Esophagus squamous epithelium (tissue), 5 donors: ENCODE results near the gene CCDC40. TPM values are rescaled to one million over a fixed set of nuclear protein-coding genes. Genes with fewer than 3 reads are reported as not detected.

Source experiments
- DNase-seq: peaks from one replicate; lab custom pipeline; 2025; lab: John Stamatoyannopoulos, UW
- H3K27ac ChIP-seq, 4 donors: fragments of 200-600 bp; sonication (generic); one replicate each; pipeline ENCODE4 v1.5.1; 2016 to 2019; ENCODE audit warnings: mild to moderate bottlenecking in 1 of 4
- H3K27me3 ChIP-seq, 4 donors: fragments of 200-600 bp; sonication (generic); 1 replicate in 3 of 4; 2 replicates in 1 of 4; pipeline versions ENCODE4 v1.5.1 to v1.6.0; 2017 to 2021; ENCODE audit warnings: antibody characterized with exemption in 1 of 4
- H3K36me3 ChIP-seq, 3 donors: fragments of 200-600 bp; sonication (generic); one replicate each; pipeline ENCODE4 v1.5.1; 2016 to 2019
- H3K4me1 ChIP-seq, 3 donors: fragments of 200-600 bp; sonication (generic); one replicate each; pipeline ENCODE4 v1.5.1; 2017 to 2019
- H3K4me3 ChIP-seq, 4 donors: fragments of 200-600 bp; sonication (generic); 1 replicate in 3 of 4; 2 replicates in 1 of 4; pipeline ENCODE4 v1.5.1; 2016 to 2019; ENCODE audit warnings: mild to moderate bottlenecking in 2 of 4, moderate library complexity in 1 of 4
- H3K9me3 ChIP-seq, 3 donors: fragments of 200-600 bp; sonication (generic); one replicate each; pipeline ENCODE4 v1.5.1; 2016 to 2019
- POLR2A ChIP-seq, 4 donors: fragments of 450-650 bp; IDR thresholded peaks; one replicate each; pipeline ENCODE4 v1.6.1; 2017; ENCODE audit warnings: antibody characterized with exemption in 4 of 4, mild to moderate bottlenecking in 4 of 4, moderate library complexity in 3 of 4
- WGBS, 2 donors: methylation state at CpG; one replicate each; pipeline ENCODE4 v1.1.5; 2018; 5-methylcytosine and 5-hydroxymethylcytosine counted together
- intact Hi-C: fragments of 100-400 bp; cut with DNase I; formaldehyde crosslinking; loops from one replicate; pipeline ENCODE4 v1.15.0; 2022
- total RNA-seq, 4 donors: library from RNA; depleted of rRNA; stranded (reverse); fragments of >200 nt; gene quantifications; one replicate each; pipeline ENCODE4 v1.1.0, GENCODE V29; 2016
- TF ChIP-seq, protein P1 (sequence below), 6 experiments: fragments of 450-650 bp in 4 of 6; fragments of 200-600 bp in 2 of 6; sonication (generic) in 2 of 6; IDR thresholded peaks; one replicate each; pipeline ENCODE4 v1.5.1; 2016 to 2019; ENCODE audit warnings: antibody characterized with exemption in 6 of 6, mild to moderate bottlenecking in 4 of 6, moderate library complexity in 4 of 6
- donor health status: DM: yes; HTN: yes; CAD: no.

Gene CCDC40
- total RNA-seq, 4 donors from 2014 or later = 0.32 to 3.9 (median 2.1) TPM

DNA sequence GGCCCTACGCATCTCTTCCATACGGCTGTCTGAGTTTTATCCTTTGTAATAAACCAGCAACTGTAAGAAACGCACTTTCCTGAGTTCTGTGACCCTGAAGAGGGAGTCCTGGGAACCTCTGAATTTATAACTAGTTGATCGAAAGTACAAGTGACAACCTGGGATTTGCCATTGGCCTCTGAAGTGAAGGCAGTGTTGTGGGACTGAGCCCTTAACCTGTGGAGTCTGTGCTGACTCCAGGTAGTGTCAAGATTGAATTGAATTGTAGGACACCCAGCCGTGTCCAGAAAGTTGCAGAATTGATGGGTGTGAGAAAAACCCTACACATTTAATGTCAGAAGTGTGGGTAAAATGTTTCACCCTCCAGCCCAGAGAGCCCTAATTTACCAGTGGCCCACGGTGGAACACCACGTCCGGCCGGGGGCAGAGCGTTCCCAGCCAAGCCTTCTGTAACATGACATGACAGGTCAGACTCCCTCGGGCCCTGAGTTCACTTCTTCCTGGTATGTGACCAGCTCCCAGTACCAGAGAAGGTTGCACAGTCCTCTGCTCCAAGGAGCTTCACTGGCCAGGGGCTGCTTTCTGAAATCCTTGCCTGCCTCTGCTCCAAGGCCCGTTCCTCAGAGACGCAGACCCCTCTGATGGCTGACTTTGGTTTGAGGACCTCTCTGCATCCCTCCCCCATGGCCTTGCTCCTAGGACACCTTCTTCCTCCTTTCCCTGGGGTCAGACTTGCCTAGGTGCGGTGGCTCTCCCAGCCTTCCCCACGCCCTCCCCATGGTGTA, 66.4 kb downstream of the CCDC40 start:
- no peak for TF ChIP-seq POLR2A (IDR thresholded peaks at IDR 0.05)
- TF ChIP-seq, protein P1, sequence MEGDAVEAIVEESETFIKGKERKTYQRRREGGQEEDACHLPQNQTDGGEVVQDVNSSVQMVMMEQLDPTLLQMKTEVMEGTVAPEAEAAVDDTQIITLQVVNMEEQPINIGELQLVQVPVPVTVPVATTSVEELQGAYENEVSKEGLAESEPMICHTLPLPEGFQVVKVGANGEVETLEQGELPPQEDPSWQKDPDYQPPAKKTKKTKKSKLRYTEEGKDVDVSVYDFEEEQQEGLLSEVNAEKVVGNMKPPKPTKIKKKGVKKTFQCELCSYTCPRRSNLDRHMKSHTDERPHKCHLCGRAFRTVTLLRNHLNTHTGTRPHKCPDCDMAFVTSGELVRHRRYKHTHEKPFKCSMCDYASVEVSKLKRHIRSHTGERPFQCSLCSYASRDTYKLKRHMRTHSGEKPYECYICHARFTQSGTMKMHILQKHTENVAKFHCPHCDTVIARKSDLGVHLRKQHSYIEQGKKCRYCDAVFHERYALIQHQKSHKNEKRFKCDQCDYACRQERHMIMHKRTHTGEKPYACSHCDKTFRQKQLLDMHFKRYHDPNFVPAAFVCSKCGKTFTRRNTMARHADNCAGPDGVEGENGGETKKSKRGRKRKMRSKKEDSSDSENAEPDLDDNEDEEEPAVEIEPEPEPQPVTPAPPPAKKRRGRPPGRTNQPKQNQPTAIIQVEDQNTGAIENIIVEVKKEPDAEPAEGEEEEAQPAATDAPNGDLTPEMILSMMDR (IDR thresholded peaks at IDR 0.05) = no peak
- DNase-seq = no peak
- 57 to 79% methylated on average over 9 to 15 of the region's 15 CpGs for WGBS, 2 donors
- Histone ChIP-seq H3K27ac (peak overlapping the region in 1 of 4 donors; percentile 87), H3K36me3 (peaks cover 0 to 4% (median 0%) of the 10 kb centered on the region in 3 donors), H3K27me3 (no peaks in the 10 kb centered on the region), H3K4me3 (peak overlapping the region in 2 of 4 donors; percentile 77 to 86), H3K4me1 (peaks cover 15 to 59% (median 24%) of the 10 kb centered on the region in 3 donors), H3K9me3 (no peaks in the 10 kb centered on the region)
- intact Hi-C loops = no loop called here

DNA sequence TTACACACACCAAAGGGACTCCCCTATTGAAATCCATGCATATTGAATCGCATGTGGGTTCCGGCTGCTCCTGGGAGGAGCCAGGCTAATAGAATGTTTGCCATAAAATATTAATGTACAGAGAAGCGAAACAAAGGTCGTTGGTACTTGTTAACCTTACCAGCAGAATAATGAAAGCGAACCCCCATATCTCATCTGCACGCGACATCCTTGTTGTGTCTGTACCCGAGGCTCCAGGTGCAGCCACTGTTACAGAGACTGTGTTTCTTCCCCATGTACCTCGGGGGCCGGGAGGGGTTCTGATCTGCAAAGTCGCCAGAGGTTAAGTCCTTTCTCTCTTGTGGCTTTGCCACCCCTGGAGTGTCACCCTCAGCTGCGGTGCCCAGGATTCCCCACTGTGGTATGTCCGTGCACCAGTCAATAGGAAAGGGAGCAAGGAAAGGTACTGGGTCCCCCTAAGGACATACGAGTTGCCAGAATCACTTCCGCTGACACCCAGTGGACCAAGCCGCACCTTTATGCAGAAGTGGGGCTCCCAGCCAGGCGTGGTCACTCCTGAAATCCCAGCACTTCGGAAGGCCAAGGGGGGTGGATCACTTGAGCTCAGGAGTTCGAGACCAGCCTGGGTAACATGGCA, 67.1 kb downstream of the CCDC40 start:
- no peaks in the 10 kb centered on the region for H3K27me3 ChIP-seq

DNA sequence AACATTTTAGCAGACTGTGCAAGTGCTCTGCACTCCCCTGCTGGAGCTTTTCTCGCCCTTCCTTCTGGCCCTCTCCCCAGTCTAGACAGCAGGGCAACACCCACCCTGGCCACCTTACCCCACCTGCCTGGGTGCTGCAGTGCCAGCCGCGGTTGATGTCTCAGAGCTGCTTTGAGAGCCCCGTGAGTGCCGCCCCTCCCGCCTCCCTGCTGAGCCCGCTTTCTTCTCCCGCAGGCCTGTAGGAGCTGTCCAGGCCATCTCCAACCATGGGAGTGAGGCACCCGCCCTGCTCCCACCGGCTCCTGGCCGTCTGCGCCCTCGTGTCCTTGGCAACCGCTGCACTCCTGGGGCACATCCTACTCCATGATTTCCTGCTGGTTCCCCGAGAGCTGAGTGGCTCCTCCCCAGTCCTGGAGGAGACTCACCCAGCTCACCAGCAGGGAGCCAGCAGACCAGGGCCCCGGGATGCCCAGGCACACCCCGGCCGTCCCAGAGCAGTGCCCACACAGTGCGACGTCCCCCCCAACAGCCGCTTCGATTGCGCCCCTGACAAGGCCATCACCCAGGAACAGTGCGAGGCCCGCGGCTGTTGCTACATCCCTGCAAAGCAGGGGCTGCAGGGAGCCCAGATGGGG, 68.0 kb downstream of the CCDC40 start:
- H3K9me3 ChIP-seq = no peaks in the 10 kb centered on the region
- H3K27me3 ChIP-seq = no peaks in the 10 kb centered on the region
- intact Hi-C loops = no loop called here
- H3K4me3 ChIP-seq = no peak overlapping the region
- H3K4me1 ChIP-seq = peaks cover 15 to 67% (median 24%) of the 10 kb centered on the region in 3 donors
- DNase-seq = no peak
- WGBS, 2 donors = 50 to 58% methylated on average over 2 to 10 of the region's 26 CpGs
- H3K27ac ChIP-seq = no peak overlapping the region
- H3K36me3 ChIP-seq = peaks cover 0 to 15% (median 0%) of the 10 kb centered on the region in 3 donors
- TF ChIP-seq, protein P1 (IDR thresholded peaks at IDR 0.05) = no peak
- TF ChIP-seq POLR2A (IDR thresholded peaks at IDR 0.05) = no peak

More for the DNA sequence above, 67.1 kb downstream of the CCDC40 start:
- intact Hi-C loops = no loop called here
- Histone ChIP-seq H3K36me3 (peaks cover 0 to 11% (median 0%) of the 10 kb centered on the region in 3 donors), H3K9me3 (no peaks in the 10 kb centered on the region), H3K4me3 (no peak overlapping the region), H3K4me1 (peaks cover 15 to 59% (median 24%) of the 10 kb centered on the region in 3 donors), H3K27ac (no peak overlapping the region)
- DNase-seq = no peak
- no peak for TF ChIP-seq POLR2A (IDR thresholded peaks at IDR 0.05)
- TF ChIP-seq, protein P1 (IDR thresholded peaks at IDR 0.05) = no peak
- WGBS, 2 donors = 82 to 87% methylated on average over 14 to 15 of the region's 19 CpGs

DNA sequence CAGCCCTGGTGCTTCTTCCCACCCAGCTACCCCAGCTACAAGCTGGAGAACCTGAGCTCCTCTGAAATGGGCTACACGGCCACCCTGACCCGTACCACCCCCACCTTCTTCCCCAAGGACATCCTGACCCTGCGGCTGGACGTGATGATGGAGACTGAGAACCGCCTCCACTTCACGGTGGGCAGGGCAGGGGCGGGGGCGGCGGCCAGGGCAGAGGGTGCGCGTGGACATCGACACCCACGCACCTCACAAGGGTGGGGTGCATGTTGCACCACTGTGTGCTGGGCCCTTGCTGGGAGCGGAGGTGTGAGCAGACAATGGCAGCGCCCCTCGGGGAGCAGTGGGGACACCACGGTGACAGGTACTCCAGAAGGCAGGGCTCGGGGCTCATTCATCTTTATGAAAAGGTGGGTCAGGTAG, 68.5 kb downstream of the CCDC40 start:
- H3K36me3 ChIP-seq = peaks cover 0 to 15% (median 0%) of the 10 kb centered on the region in 3 donors
- intact Hi-C loops = no loop called here
- H3K4me3 ChIP-seq = no peak overlapping the region
- WGBS, 2 donors = 79 to 92% methylated on average over 4 to 5 of the region's 18 CpGs
- TF ChIP-seq, protein P1 (IDR thresholded peaks at IDR 0.05) = no peak
- TF ChIP-seq POLR2A (IDR thresholded peaks at IDR 0.05) = no peak
- no peaks in the 10 kb centered on the region for H3K27me3 ChIP-seq
- no peak overlapping the region for H3K27ac ChIP-seq
- H3K9me3 ChIP-seq = no peaks in the 10 kb centered on the region
- H3K4me1 ChIP-seq = peaks cover 15 to 72% (median 24%) of the 10 kb centered on the region in 3 donors
- DNase-seq = no peak
